Osteoblast (primary cell): ENCODE data around the gene SLC15A1. TPM values are rescaled to one million over a fixed set of nuclear protein-coding genes. Genes with fewer than 3 reads are reported as not detected.

Experiments used
- DNase-seq: peaks from one replicate; pipeline ENCODE4 v3.0.0; 2011; ENCODE audit warnings: low spot score, mixed read lengths; ENCODE audit not compliant: insufficient read length; ENCODE audit errors: missing footprints
- H2AFZ ChIP-seq: 2 replicates; pipeline ENCODE4 v1.6.0; 2011; ENCODE audit warnings: mild to moderate bottlenecking, low read length
- H3K27ac ChIP-seq: 2 replicates; pipeline ENCODE4 v1.5.1; 2011; ENCODE audit warnings: mild to moderate bottlenecking, low read depth, low read length, moderate library complexity
- H3K27me3 ChIP-seq: 2 replicates; pipeline ENCODE4 v1.6.0; 2012; ENCODE audit warnings: mild to moderate bottlenecking, control low read depth, inconsistent platforms, low read length, moderate library complexity; ENCODE audit not compliant: insufficient read depth
- H3K36me3 ChIP-seq: 2 replicates; pipeline ENCODE4 v1.5.1; 2011; ENCODE audit warnings: mild to moderate bottlenecking, low read length, control low read depth, moderate library complexity; ENCODE audit not compliant: insufficient read depth
- H3K4me1 ChIP-seq: 2 replicates; pipeline ENCODE4 v1.5.1; 2011; ENCODE audit warnings: mild to moderate bottlenecking, low read length, control low read depth, moderate library complexity; ENCODE audit not compliant: insufficient read depth
- H3K4me2 ChIP-seq: 2 replicates; pipeline ENCODE4 v1.6.0; 2011; ENCODE audit warnings: mild to moderate bottlenecking, low read length; ENCODE audit not compliant: insufficient read depth
- H3K4me3 ChIP-seq: fragments of 200-600 bp; sonication (generic); 3 replicates; pipeline ENCODE4 v1.5.1; 2012; ENCODE audit warnings: mild to moderate bottlenecking, low read length, inconsistent platforms; ENCODE audit not compliant: insufficient read depth
- H3K79me2 ChIP-seq: 2 replicates; pipeline ENCODE4 v1.6.0; 2012; ENCODE audit warnings: mild to moderate bottlenecking, low read length, control low read depth, inconsistent platforms; ENCODE audit not compliant: insufficient read depth
- H3K9me3 ChIP-seq: 2 replicates; pipeline ENCODE4 v1.5.1; 2011; ENCODE audit warnings: low read depth, low read length, control low read depth
- H4K20me1 ChIP-seq: 2 replicates; pipeline ENCODE4 v1.6.0; 2012; ENCODE audit warnings: mild to moderate bottlenecking, low read length, control low read depth; ENCODE audit not compliant: insufficient read depth
- total RNA-seq: library from RNA; depleted of rRNA; stranded (reverse); fragments of >200 nt; gene quantifications from 2 replicates; pipeline ENCODE4 v1.2.3, GENCODE V29; 2012
- TF ChIP-seq, protein P1 (sequence below): IDR thresholded peaks from 2 replicates; pipeline ENCODE4 v1.5.1; 2011; ENCODE audit warnings: mild to moderate bottlenecking, low read depth, low read length, moderate library complexity; ENCODE audit errors: extremely low read depth

The SLC15A1 gene
- total RNA-seq, 1 donor, result not detected

DNA sequence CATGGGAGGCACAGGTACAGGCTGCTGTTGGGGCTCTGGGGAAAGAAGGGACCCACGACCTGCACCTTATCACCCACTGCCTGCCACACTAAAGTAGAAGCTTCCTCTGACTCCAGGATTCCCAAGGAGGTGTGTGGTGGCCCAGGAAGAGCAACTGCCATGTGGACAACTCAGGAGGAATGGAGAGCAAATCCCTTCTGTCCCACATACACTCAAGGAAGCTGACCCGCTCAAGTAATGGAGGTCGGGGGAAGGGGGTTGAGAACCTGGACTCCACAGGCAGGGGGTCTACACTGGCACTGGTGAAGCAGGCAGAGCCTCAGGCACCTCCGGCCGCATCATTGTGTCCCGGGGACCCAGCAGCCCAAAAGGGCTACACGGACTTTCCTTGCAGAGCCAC lies 29.4 kb upstream of the SLC15A1 start:
- Histone ChIP-seq H3K9me3 (no peaks in the 10 kb centered on the region), H3K27ac (no peak overlapping the region), H4K20me1 (no peaks in the 10 kb centered on the region), H3K4me1 (no peaks in the 10 kb centered on the region), H3K36me3 (no peaks in the 10 kb centered on the region), H2AFZ (no peak overlapping the region), H3K79me2 (no peaks in the 10 kb centered on the region), H3K4me2 (no peak overlapping the region), H3K27me3 (peaks cover 22% of the 10 kb centered on the region), H3K4me3 (no peak overlapping the region)
- TF ChIP-seq, protein P1, sequence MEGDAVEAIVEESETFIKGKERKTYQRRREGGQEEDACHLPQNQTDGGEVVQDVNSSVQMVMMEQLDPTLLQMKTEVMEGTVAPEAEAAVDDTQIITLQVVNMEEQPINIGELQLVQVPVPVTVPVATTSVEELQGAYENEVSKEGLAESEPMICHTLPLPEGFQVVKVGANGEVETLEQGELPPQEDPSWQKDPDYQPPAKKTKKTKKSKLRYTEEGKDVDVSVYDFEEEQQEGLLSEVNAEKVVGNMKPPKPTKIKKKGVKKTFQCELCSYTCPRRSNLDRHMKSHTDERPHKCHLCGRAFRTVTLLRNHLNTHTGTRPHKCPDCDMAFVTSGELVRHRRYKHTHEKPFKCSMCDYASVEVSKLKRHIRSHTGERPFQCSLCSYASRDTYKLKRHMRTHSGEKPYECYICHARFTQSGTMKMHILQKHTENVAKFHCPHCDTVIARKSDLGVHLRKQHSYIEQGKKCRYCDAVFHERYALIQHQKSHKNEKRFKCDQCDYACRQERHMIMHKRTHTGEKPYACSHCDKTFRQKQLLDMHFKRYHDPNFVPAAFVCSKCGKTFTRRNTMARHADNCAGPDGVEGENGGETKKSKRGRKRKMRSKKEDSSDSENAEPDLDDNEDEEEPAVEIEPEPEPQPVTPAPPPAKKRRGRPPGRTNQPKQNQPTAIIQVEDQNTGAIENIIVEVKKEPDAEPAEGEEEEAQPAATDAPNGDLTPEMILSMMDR, result no peak
- DNase-seq, result peak; percentile 58

- Histone ChIP-seq H3K79me2 (no peaks in the 10 kb centered on the region), H3K4me1 (no peaks in the 10 kb centered on the region), H2AFZ (no peak overlapping the region), H3K27ac (no peak overlapping the region), H3K9me3 (no peaks in the 10 kb centered on the region), H3K36me3 (no peaks in the 10 kb centered on the region), H4K20me1 (no peaks in the 10 kb centered on the region), H3K4me2 (no peak overlapping the region), H3K4me3 (no peak overlapping the region), H3K27me3 (peaks cover 18% of the 10 kb centered on the region)
- TF ChIP-seq, protein P1, result no peak
- DNase-seq, result peak; percentile 61
Measured at GRCh38 chr13:98781470-98781869, 29.0 kb upstream of the SLC15A1 start.

- TF ChIP-seq, protein P1, result no peak
- H3K36me3 ChIP-seq, result no peaks in the 10 kb centered on the region
- H3K4me3 ChIP-seq, result no peak overlapping the region
- H3K79me2 ChIP-seq, result no peaks in the 10 kb centered on the region
- H2AFZ ChIP-seq, result no peak overlapping the region
- DNase-seq, result peak; percentile 51
- peaks cover 13% of the 10 kb centered on the region for H3K27me3 ChIP-seq
- no peak overlapping the region for H3K4me2 ChIP-seq
- no peaks in the 10 kb centered on the region for H3K4me1 ChIP-seq
- H3K27ac ChIP-seq, result no peak overlapping the region
- H4K20me1 ChIP-seq, result no peaks in the 10 kb centered on the region
- no peaks in the 10 kb centered on the region for H3K9me3 ChIP-seq
Measured at GRCh38 chr13:98781045-98781444, 28.6 kb upstream of the SLC15A1 start.

GRCh38 chr13:98780451-98780850 lies 28.0 kb upstream of the SLC15A1 start:
- Histone ChIP-seq H4K20me1 (no peaks in the 10 kb centered on the region), H3K27me3 (peaks cover 8% of the 10 kb centered on the region), H3K27ac (no peak overlapping the region), H3K4me2 (no peak overlapping the region), H3K79me2 (no peaks in the 10 kb centered on the region), H3K36me3 (no peaks in the 10 kb centered on the region), H3K4me3 (no peak overlapping the region), H2AFZ (no peak overlapping the region), H3K9me3 (no peaks in the 10 kb centered on the region), H3K4me1 (no peaks in the 10 kb centered on the region)
- DNase-seq, result peak; percentile 80
- TF ChIP-seq, protein P1, result no peak
